ENCODE results near the gene ZNF512B.

The ZNF512B gene

DNA sequence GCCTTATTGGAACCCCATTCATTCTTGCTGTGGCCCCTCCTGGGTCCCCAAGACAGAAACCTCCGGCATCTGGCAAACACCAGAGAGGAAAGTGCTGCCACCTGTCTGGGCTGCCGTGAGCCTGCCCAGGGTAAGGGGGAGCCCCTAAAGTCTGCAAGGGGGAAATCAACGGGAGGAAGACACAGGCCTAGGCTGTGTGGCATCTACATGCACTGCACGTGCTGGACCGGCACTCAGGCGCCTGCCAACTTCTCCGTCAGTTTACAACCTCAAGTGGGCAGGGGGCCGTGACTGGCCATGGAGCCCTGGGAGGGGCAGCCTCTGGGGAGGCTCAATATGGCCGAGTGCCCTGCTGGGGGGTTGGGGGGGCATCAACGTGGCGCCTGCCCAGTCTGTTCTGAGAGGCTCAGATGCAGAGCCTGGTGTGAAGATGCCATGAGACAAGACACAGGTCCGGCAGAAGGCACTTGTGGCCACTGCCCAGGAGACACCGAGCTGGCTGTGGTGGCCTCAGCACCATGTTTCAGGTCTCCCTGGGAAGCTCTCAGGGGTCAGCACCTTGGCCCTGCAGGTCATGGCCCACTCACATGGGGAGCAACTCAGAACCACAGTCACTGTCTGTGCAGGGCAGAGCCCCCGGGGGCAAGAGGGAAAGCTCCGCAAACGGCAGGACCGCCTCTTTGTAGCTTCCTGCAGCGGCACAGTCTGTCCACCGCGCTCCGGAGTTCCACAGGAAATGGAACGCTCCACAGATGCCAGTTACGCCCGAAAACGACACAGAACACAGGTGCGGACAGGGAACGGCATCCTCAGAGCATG lies 21.9 kb downstream of the ZNF512B start:
- TF ChIP-seq GATA2 (IDR thresholded peaks at IDR 0.05; ENCODE audit: low read depth, low read length) (no peak), GATA3 (IDR thresholded peaks at IDR 0.05; ENCODE audit: low read depth, low read length) (no peak)

GRCh38 chr20:63946986-63947637 lies 22.6 kb downstream of the ZNF512B start:
- TF ChIP-seq GATA3 (IDR thresholded peaks at IDR 0.05; ENCODE audit: low read depth, low read length) (no peak), GATA2 (IDR thresholded peaks at IDR 0.05; ENCODE audit: low read depth, low read length) (no peak)

- TF ChIP-seq GATA2 (IDR thresholded peaks at IDR 0.05; ENCODE audit: low read depth, low read length) (no peak), GATA3 (IDR thresholded peaks at IDR 0.05; ENCODE audit: low read depth, low read length) (no peak)
These were observed 23.5 kb downstream of the ZNF512B start for GRCh38 chr20:63945921-63946920.

GRCh38 chr20:63945031-63945658 lies 24.6 kb downstream of the ZNF512B start:
- no peak for TF ChIP-seq GATA3 (IDR thresholded peaks at IDR 0.05; ENCODE audit: low read depth, low read length)
- TF ChIP-seq GATA2 (IDR thresholded peaks at IDR 0.05; ENCODE audit: low read depth, low read length): no peak

DNA sequence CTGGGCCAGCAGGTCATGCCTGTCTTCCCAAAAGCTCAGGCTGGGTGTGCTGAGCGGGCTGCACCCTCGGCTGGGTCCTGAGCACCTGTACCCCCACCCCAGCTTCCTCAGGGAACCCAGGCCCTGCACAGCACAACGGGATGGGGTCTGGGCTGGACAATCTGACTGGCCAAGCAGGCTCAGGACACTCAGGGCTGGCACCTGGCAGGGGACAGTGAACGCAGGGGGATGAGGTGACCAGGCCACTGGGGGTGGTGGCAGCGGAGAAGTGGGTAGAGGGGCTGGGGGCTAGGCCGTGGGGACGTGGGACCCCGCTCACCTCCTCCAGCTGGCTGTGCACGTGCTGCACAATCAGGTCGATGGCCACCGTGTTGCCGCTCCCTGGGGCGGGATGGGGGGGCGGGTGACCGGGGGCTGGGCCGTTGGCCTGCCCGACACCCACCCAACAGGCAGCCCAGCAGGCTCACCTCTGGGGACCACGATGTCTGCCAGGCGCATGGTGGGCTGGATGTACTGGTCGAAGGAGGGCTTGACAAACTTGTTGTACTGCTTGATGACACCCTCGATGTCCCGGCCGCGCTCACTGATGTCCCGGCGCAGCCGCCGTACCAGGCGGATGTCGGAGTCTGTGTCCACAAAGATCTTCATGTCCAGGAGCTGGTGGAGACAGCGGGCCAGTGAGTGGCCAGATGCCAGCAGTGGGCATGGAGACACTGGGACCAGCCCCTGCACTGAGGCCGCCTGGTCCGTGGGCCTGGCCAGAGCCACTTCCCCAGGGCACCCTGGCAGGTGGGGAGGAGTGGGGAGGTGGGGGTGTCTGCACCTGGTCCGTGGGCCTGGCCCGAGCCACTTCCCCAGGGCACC lies 25.4 kb downstream of the ZNF512B start:
- TF ChIP-seq GATA2 (IDR thresholded peaks at IDR 0.05; ENCODE audit: low read depth, low read length): no peak
- no peak for TF ChIP-seq GATA3 (IDR thresholded peaks at IDR 0.05; ENCODE audit: low read depth, low read length)

DNA sequence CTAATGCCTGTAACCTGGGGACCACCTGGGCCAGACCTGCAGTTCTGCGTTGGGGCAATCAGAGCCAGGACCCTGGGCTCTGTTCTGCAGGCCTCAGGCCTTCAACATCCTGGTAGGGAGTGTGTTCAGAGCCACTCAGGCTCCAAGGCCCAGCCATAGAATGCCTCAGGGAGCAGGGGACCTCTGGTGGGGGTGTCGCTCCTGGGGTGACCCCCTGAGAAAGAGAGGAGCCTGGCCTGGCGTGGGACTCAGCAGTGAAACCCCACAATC lies 26.0 kb downstream of the ZNF512B start:
- TF ChIP-seq GATA3 (IDR thresholded peaks at IDR 0.05; ENCODE audit: low read depth, low read length) (no peak), GATA2 (IDR thresholded peaks at IDR 0.05; ENCODE audit: low read depth, low read length) (no peak)

DNA sequence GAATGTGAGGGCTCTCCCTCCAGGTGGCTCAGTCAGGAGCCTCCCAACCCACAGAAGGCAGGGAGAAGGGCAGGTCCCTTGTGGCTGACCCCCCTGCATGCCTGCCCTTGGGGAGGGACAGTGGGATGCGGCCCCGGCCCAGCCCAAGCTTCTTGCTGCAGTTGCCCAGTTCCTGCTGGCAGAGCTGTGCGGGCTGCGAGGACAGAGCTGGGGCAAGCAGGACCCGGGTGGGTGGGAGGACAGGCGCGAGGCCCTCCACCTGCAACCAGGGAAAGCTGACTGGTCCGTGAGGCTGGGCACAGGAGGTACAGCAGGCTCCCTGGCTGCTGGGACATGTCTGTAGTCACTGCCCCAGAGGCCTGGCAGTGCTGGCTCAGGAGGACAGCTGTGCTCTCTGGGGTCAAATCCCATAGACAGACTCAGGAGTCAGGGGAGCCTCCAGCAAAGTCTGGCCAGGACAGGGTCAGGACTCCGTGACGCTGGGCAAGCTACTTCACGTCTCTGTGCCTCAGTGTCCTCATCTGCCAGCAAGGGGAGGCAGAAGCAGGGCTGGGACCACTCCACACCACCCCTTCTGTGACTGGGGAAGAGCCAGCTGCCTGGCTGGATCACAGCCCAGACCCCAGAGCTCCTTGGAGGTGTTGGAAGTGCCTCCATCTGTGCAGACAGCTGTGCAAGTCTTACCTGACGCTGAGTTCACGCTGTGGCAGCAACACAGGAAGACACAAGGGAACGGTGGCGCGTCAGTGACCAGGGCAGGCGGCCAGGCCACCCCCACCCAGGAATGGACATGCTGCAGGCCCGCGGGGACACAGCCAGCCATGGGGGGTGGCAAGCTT lies 26.5 kb downstream of the ZNF512B start:
- TF ChIP-seq GATA3 (IDR thresholded peaks at IDR 0.05; ENCODE audit: low read depth, low read length): no peak

GRCh38 chr20:63942250-63942951 lies 27.3 kb downstream of the ZNF512B start:
- TF ChIP-seq GATA3 (IDR thresholded peaks at IDR 0.05; ENCODE audit: low read depth, low read length) (no peak), GATA2 (IDR thresholded peaks at IDR 0.05; ENCODE audit: low read depth, low read length) (no peak)

GRCh38 chr20:63941282-63942081 lies 28.2 kb downstream of the ZNF512B start:
- no peak for TF ChIP-seq GATA2 (IDR thresholded peaks at IDR 0.05; ENCODE audit: low read depth, low read length)
- no peak for TF ChIP-seq GATA3 (IDR thresholded peaks at IDR 0.05; ENCODE audit: low read depth, low read length)

DNA sequence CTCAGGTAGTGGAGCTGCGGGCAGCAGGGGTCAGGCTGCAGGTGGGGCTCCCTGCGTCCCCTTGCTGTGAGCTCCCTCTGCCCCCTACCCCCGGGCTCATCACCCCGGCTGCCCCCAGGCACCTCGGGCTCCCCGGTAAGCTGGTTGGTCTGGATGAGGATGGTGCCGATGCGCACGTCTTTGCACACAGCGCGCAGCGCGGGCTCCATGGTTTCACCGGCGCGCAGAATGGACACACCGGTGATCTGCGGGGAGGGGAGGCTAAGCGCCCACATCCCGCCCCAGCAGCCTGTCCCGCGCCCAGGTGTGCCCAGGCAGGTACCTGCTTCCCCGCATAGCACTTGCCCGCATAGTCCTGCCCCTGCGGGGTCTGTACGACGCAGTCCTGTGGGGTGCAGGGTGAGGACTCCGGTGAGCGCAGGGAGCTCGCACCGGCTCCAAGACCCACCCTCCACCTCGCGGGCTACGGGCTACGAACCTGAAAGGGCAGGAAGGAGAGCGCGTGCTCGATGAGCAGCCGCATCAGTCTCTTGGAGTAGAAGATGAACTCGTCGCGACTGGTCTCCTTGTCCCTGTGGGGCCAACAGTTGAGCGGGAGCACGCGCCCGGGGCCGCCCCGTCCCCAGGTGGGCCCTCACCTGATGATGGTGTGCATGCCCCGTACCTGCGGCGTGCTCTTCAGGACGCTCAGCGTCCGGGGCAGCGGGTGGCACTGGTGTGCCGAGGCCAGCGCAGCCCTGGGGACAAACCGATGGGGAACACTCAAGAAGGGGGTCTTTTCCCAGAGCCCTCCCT lies 29.1 kb downstream of the ZNF512B start:
- TF ChIP-seq GATA2 (IDR thresholded peaks at IDR 0.05; ENCODE audit: low read depth, low read length): no peak

Measured in SH-SY5Y (cell line).